Dendritic cell treated with granulocyte-macrophage colony-stimulating factor and Interleukin-4, amounts not matched to agents 40 ng/mL and 50 ng/mL, for 4 days (primary cell): Measurements from ENCODE around the gene ZBTB26.

Experiments used
- H3K27ac Mint-ChIP-seq: one replicate; pipeline ENCODE4 v1.8.0; 2022; ENCODE audit warnings: mild to moderate bottlenecking, mixed read lengths
- H3K27me3 Mint-ChIP-seq: one replicate; pipeline ENCODE4 v1.8.0; 2022; ENCODE audit warnings: mild to moderate bottlenecking, mixed read lengths
- H3K36me3 Mint-ChIP-seq: one replicate; pipeline ENCODE4 v1.8.0; 2022; ENCODE audit warnings: low read depth, mixed read lengths
- H3K4me1 Mint-ChIP-seq: one replicate; pipeline ENCODE4 v1.8.0; 2022; ENCODE audit warnings: low read depth, mixed read lengths
- H3K4me3 Mint-ChIP-seq: one replicate; pipeline ENCODE4 v1.8.0; 2022; ENCODE audit warnings: mild to moderate bottlenecking, moderate library complexity, mixed read lengths
- H3K9me3 Mint-ChIP-seq: one replicate; pipeline ENCODE4 v1.8.0; 2022; ENCODE audit warnings: mixed read lengths
- intact Hi-C: fragments of 100-400 bp; cut with micrococcal nuclease; formaldehyde crosslinking; loops from one replicate; pipeline ENCODE4 v1.15.0; 2022

The ZBTB26 gene

GRCh38 chr9:122931226-122932121, at the start of gene ZBTB26:
ZBTB26 (minus strand) TSS chr9:122931512; CDS start chr9:122919934, 11,578 bp downstream.
- Mint-ChIP-seq H3K36me3 (peaks cover 36% of the 10 kb centered on the region), H3K27me3 (no peaks in the 10 kb centered on the region), H3K4me3 (no peak within 1 kb of the TSS), H3K4me1 (peaks cover 14% of the 10 kb centered on the region), H3K27ac (no peak within 1 kb of the TSS), H3K9me3 (no peaks in the 10 kb centered on the region)
- intact Hi-C loops = loop anchor here (1.0 to 2.0 kb wide), 3 partner anchors 10 to 27 kb away; partner anchors contain the start of genes RABGAP1, RC3H2 and ZBTB6

GRCh38 chr9:122978601-122979000, 47.3 kb upstream of the ZBTB26 start:
- H3K4me1 Mint-ChIP-seq = peaks cover 9% of the 10 kb centered on the region
- no peaks in the 10 kb centered on the region for H3K27me3 Mint-ChIP-seq
- H3K9me3 Mint-ChIP-seq = no peaks in the 10 kb centered on the region
- intact Hi-C loops = no loop called here
- no peak overlapping the region for H3K27ac Mint-ChIP-seq
- peaks cover 36% of the 10 kb centered on the region for H3K36me3 Mint-ChIP-seq
- no peak overlapping the region for H3K4me3 Mint-ChIP-seq

- Mint-ChIP-seq H3K4me3 (no peak overlapping the region), H3K9me3 (no peaks in the 10 kb centered on the region), H3K27ac (no peak overlapping the region), H3K27me3 (no peaks in the 10 kb centered on the region), H3K36me3 (peaks cover 61% of the 10 kb centered on the region), H3K4me1 (peaks cover 7% of the 10 kb centered on the region)
- intact Hi-C loops = no loop called here
These were observed 43.9 kb upstream of the ZBTB26 start for GRCh38 chr9:122975196-122975595.

- Mint-ChIP-seq H3K4me1 (peaks cover 17% of the 10 kb centered on the region), H3K27ac (no peak overlapping the region), H3K9me3 (no peaks in the 10 kb centered on the region), H3K4me3 (no peak overlapping the region), H3K36me3 (peaks cover 65% of the 10 kb centered on the region), H3K27me3 (no peaks in the 10 kb centered on the region)
- intact Hi-C loops = no loop called here
These were observed 29.8 kb upstream of the ZBTB26 start for GRCh38 chr9:122961139-122961538.

- Mint-ChIP-seq H3K27ac (no peak overlapping the region), H3K4me3 (no peak overlapping the region), H3K36me3 (peaks cover 32% of the 10 kb centered on the region), H3K9me3 (no peaks in the 10 kb centered on the region), H3K27me3 (no peaks in the 10 kb centered on the region), H3K4me1 (peaks cover 34% of the 10 kb centered on the region)
- intact Hi-C loops = no loop called here
These were observed 24.6 kb upstream of the ZBTB26 start for GRCh38 chr9:122955961-122956360.

GRCh38 chr9:122954253-122954691, 23.0 kb upstream of the ZBTB26 start:
- intact Hi-C loops = no loop called here
- Mint-ChIP-seq H3K27me3 (no peaks in the 10 kb centered on the region), H3K36me3 (peaks cover 22% of the 10 kb centered on the region), H3K4me3 (no peak overlapping the region), H3K27ac (peak overlapping the region; percentile 65), H3K9me3 (no peaks in the 10 kb centered on the region), H3K4me1 (peaks cover 48% of the 10 kb centered on the region)

GRCh38 chr9:122951056-122951455, 19.7 kb upstream of the ZBTB26 start:
- intact Hi-C loops = no loop called here

GRCh38 chr9:122950263-122950662, 19.0 kb upstream of the ZBTB26 start:
- H3K4me3 Mint-ChIP-seq = no peak overlapping the region
- H3K27ac Mint-ChIP-seq = no peak overlapping the region
- H3K36me3 Mint-ChIP-seq = peaks cover 27% of the 10 kb centered on the region
- H3K4me1 Mint-ChIP-seq = peaks cover 54% of the 10 kb centered on the region
- no peaks in the 10 kb centered on the region for H3K9me3 Mint-ChIP-seq
- intact Hi-C loops = no loop called here
- no peaks in the 10 kb centered on the region for H3K27me3 Mint-ChIP-seq

More at GRCh38 chr9:122951056-122951455, 19.7 kb upstream of the ZBTB26 start:
- H3K27ac Mint-ChIP-seq = no peak overlapping the region
- H3K27me3 Mint-ChIP-seq = no peaks in the 10 kb centered on the region
- H3K36me3 Mint-ChIP-seq = peaks cover 19% of the 10 kb centered on the region
- H3K9me3 Mint-ChIP-seq = no peaks in the 10 kb centered on the region
- H3K4me1 Mint-ChIP-seq = peaks cover 54% of the 10 kb centered on the region
- H3K4me3 Mint-ChIP-seq = no peak overlapping the region

GRCh38 chr9:122949696-122950095, 18.4 kb upstream of the ZBTB26 start:
- no peak overlapping the region for H3K27ac Mint-ChIP-seq
- intact Hi-C loops = no loop called here
- H3K27me3 Mint-ChIP-seq = no peaks in the 10 kb centered on the region
- no peak overlapping the region for H3K4me3 Mint-ChIP-seq
- peaks cover 30% of the 10 kb centered on the region for H3K36me3 Mint-ChIP-seq
- peaks cover 51% of the 10 kb centered on the region for H3K4me1 Mint-ChIP-seq
- no peaks in the 10 kb centered on the region for H3K9me3 Mint-ChIP-seq

- Mint-ChIP-seq H3K36me3 (peaks cover 37% of the 10 kb centered on the region), H3K27me3 (no peaks in the 10 kb centered on the region), H3K4me1 (peaks cover 50% of the 10 kb centered on the region), H3K9me3 (no peaks in the 10 kb centered on the region), H3K27ac (no peak overlapping the region), H3K4me3 (no peak overlapping the region)
- intact Hi-C loops = no loop called here
These were observed 17.0 kb upstream of the ZBTB26 start for GRCh38 chr9:122948313-122948712.

GRCh38 chr9:122946461-122947005, 15.2 kb upstream of the ZBTB26 start:
- Mint-ChIP-seq H3K27me3 (no peaks in the 10 kb centered on the region), H3K4me1 (peaks cover 64% of the 10 kb centered on the region), H3K4me3 (no peak overlapping the region), H3K36me3 (peaks cover 45% of the 10 kb centered on the region), H3K27ac (no peak overlapping the region), H3K9me3 (no peaks in the 10 kb centered on the region)
- intact Hi-C loops = no loop called here

GRCh38 chr9:122944960-122945888, 13.9 kb upstream of the ZBTB26 start:
- Mint-ChIP-seq H3K27me3 (no peaks in the 10 kb centered on the region), H3K4me1 (peaks cover 64% of the 10 kb centered on the region), H3K9me3 (no peaks in the 10 kb centered on the region), H3K36me3 (peaks cover 50% of the 10 kb centered on the region), H3K27ac (no peak overlapping the region), H3K4me3 (no peak overlapping the region)
- intact Hi-C loops = no loop called here

GRCh38 chr9:122941582-122942234, 10.4 kb upstream of the ZBTB26 start:
- peaks cover 48% of the 10 kb centered on the region for H3K36me3 Mint-ChIP-seq
- H3K27me3 Mint-ChIP-seq = no peaks in the 10 kb centered on the region
- H3K27ac Mint-ChIP-seq = peak overlapping the region; percentile 95
- peaks cover 67% of the 10 kb centered on the region for H3K4me1 Mint-ChIP-seq
- intact Hi-C loops = loop anchor here (1.0 to 2.0 kb wide), 2 partner anchors 10 to 37 kb away; partner anchors contain the start of genes RC3H2 and ZBTB26
- no peaks in the 10 kb centered on the region for H3K9me3 Mint-ChIP-seq
- H3K4me3 Mint-ChIP-seq = peak overlapping the region; percentile 97
